HEK293T (cell line): Measurements from ENCODE around the gene ELMO3.
A peak's percentile ranks its signal among the peaks of the same experiment; 100 is the strongest.

Experiments used
- CTCF ChIA-PET: fragments of 350-600 bp; formaldehyde crosslinking; extraction: SDS; loops from one replicate; lab custom pipeline; 2021; ENCODE audit warnings: antibody characterized with exemption, inconsistent platforms; lab: Yijun Ruan, JAX
- POLR2A ChIA-PET: fragments of 350-600 bp; formaldehyde crosslinking; extraction: SDS; loops from one replicate; lab custom pipeline; 2020; ENCODE audit warnings: antibody characterized with exemption, inconsistent platforms; lab: Yijun Ruan, JAX
- DNase-seq: peaks from one replicate; pipeline ENCODE4 v3.0.0; 2012; ENCODE audit warnings: mixed read lengths; ENCODE audit errors: extremely low spot score
- ARNT ChIP-seq: fragments of 450-650 bp; IDR thresholded peaks from 2 replicates; pipeline ENCODE4 v1.6.1; 2017; ENCODE audit warnings: mild to moderate bottlenecking
- BHLHE40 ChIP-seq: fragments of 450-650 bp; IDR thresholded peaks from 2 replicates; pipeline ENCODE4 v1.6.1; 2016; ENCODE audit warnings: mild to moderate bottlenecking, moderate library complexity, borderline replicate concordance
- CTBP1 ChIP-seq: fragments of 450-650 bp; IDR thresholded peaks from 2 replicates; pipeline ENCODE4 v1.6.1; 2016; ENCODE audit warnings: borderline replicate concordance
- ELF4 ChIP-seq: fragments of 450-650 bp; IDR thresholded peaks from 2 replicates; pipeline ENCODE4 v1.6.1; 2017; ENCODE audit warnings: antibody characterized with exemption
- FOXA1 ChIP-seq: fragments of 450-650 bp; IDR thresholded peaks from 2 replicates; pipeline ENCODE4 v1.6.1; 2016; ENCODE audit warnings: mild to moderate bottlenecking
- FOXK2 ChIP-seq: fragments of 450-650 bp; IDR thresholded peaks from 2 replicates; pipeline ENCODE4 v1.6.1; 2016; ENCODE audit warnings: mild to moderate bottlenecking
- FOXM1 ChIP-seq: fragments of 450-650 bp; IDR thresholded peaks from 2 replicates; pipeline ENCODE4 v1.6.1; 2017; ENCODE audit warnings: mild to moderate bottlenecking, borderline replicate concordance
- HDGF ChIP-seq: fragments of 450-650 bp; IDR thresholded peaks from 2 replicates; pipeline ENCODE4 v1.6.1; 2017; ENCODE audit warnings: antibody characterized with exemption, borderline replicate concordance
- L3MBTL2 ChIP-seq: fragments of 450-650 bp; conservative IDR thresholded peaks from 2 replicates; pipeline ENCODE4 v1.6.1; 2016; ENCODE audit warnings: mild to moderate bottlenecking
- LEF1 ChIP-seq: fragments of 450-650 bp; IDR thresholded peaks from 2 replicates; pipeline ENCODE4 v1.6.1; 2017; ENCODE audit warnings: mild to moderate bottlenecking, borderline replicate concordance
- NFRKB ChIP-seq: fragments of 450-650 bp; IDR thresholded peaks from 2 replicates; pipeline ENCODE4 v1.6.1; 2016; ENCODE audit warnings: mild to moderate bottlenecking, moderate library complexity
- SP1 ChIP-seq: fragments of 450-650 bp; IDR thresholded peaks from 2 replicates; pipeline ENCODE4 v1.6.1; 2017
- SUZ12 ChIP-seq: fragments of 450-650 bp; IDR thresholded peaks from 2 replicates; pipeline ENCODE4 v1.6.1; 2016; ENCODE audit warnings: mild to moderate bottlenecking
- TARDBP ChIP-seq: fragments of 450-650 bp; IDR thresholded peaks from 2 replicates; pipeline ENCODE4 v1.6.1; 2016
- ZNF384 ChIP-seq: fragments of 450-650 bp; IDR thresholded peaks from 2 replicates; pipeline ENCODE4 v1.6.1; 2016
- TF ChIP-seq, protein P1 (sequence below): fragments of 450-650 bp; IDR thresholded peaks from 2 replicates; pipeline ENCODE4 v1.6.1; 2016

ELMO3 gene

DNA sequence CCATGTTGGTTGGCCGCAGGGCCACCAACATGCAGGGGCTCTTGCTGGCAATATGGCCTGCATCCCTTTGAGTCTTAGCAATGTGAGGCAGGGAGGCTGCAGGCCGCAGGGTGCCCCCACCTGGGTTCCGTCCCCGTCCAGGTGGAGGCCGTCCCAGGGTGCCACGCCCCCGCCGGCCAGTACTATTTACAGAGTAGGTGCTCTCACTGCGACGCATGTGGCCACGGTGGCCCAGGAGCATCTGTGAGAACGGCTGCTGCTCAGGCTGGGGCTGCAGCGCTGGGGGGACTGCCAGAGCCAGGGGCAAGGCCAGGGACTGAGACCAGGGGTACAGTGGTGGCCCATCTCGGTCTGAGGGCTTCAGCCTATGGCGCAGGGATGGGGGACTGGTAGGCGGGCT lies 18.8 kb upstream of the ELMO3 start:
- ChIA-PET POLR2A (no interaction called here), CTCF (no interaction called here)
- TF ChIP-seq ARNT (no peak), L3MBTL2 (no peak), CTBP1 (no peak), NFRKB (no peak), HDGF (no peak), BHLHE40 (no peak), FOXM1 (no peak), TARDBP (no peak), ELF4 (no peak), FOXA1 (no peak), ZNF384 (no peak), SUZ12 (no peak), FOXK2 (no peak), LEF1 (no peak), SP1 (no peak)
- TF ChIP-seq, protein P1, sequence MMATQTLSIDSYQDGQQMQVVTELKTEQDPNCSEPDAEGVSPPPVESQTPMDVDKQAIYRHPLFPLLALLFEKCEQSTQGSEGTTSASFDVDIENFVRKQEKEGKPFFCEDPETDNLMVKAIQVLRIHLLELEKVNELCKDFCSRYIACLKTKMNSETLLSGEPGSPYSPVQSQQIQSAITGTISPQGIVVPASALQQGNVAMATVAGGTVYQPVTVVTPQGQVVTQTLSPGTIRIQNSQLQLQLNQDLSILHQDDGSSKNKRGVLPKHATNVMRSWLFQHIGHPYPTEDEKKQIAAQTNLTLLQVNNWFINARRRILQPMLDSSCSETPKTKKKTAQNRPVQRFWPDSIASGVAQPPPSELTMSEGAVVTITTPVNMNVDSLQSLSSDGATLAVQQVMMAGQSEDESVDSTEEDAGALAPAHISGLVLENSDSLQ, result no peak
- DNase-seq, result no peak

DNA sequence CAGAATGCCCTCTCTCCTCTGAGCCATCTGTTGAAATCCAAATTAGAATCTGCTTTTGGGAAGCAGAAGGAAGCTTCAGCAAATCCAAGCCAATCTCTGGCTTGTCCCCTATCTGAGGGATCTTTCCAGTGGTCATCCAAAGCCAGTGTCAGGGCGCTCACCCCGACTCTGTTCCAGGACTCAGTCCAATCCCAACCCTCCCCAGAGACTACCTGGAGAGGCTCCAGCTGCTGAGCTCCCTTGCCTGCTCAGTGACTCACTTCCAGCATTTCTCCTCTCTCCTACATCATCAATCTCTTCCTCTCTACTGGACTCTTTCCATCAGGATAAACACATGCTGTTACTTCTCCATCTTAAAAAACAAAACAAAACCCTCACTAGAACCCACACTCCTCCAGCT lies 17.6 kb upstream of the ELMO3 start:
- no peak for TF ChIP-seq L3MBTL2
- TF ChIP-seq LEF1, result no peak
- TF ChIP-seq ZNF384, result no peak
- no peak for TF ChIP-seq SP1
- TF ChIP-seq CTBP1, result no peak
- TF ChIP-seq ARNT, result no peak
- no peak for TF ChIP-seq SUZ12
- no peak for TF ChIP-seq TARDBP
- TF ChIP-seq NFRKB, result no peak
- no peak for TF ChIP-seq FOXK2
- TF ChIP-seq FOXA1, result no peak
- no peak for TF ChIP-seq FOXM1
- TF ChIP-seq HDGF, result no peak
- TF ChIP-seq, protein P1, result no peak
- no peak for TF ChIP-seq ELF4
- TF ChIP-seq BHLHE40, result no peak
- ChIA-PET POLR2A (no interaction called here), CTCF (interaction anchor here (0.9 kb wide), 1 partner anchor 11 kb away, joined by 3 read pairs; the partner anchor contains the start of gene NOL3)
- DNase-seq, result no peak

DNA sequence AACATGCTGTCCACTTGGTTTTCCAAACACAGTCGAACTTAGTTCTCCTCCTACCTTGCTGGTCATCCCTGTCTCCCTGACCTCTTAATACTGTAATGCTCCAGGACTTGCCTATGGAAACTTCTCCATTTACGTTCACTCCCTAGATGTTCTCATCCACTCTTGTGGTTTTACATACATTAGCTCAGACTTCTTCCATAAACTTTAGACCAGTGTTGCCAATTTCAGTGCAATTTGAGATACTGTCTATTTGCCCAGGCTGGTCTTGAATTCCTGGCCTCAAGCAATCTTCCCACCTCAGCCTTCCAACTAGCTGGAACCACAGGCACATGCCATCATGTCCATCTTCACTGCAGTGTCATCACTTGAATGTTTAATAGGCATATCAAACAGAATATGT lies 16.6 kb upstream of the ELMO3 start:
- DNase-seq, result no peak
- ChIA-PET POLR2A (interaction anchor here (0.7 to 1.1 kb wide), 2 partner anchors 12 to 228 kb away, joined by 3 to 5 read pairs; partner anchors contain the start of gene NOL3), CTCF (interaction anchor here (0.7 to 0.9 kb wide), 3 partner anchors 12 to 27 kb away, joined by 3 read pairs; partner anchors contain the start of gene NOL3)
- TF ChIP-seq LEF1 (no peak), HDGF (no peak), CTBP1 (no peak), NFRKB (no peak), TARDBP (no peak), SP1 (no peak), FOXK2 (no peak), SUZ12 (no peak), FOXM1 (no peak), BHLHE40 (no peak), ARNT (no peak), L3MBTL2 (no peak), ELF4 (no peak), ZNF384 (no peak), FOXA1 (no peak)
- TF ChIP-seq, protein P1, result no peak

DNA sequence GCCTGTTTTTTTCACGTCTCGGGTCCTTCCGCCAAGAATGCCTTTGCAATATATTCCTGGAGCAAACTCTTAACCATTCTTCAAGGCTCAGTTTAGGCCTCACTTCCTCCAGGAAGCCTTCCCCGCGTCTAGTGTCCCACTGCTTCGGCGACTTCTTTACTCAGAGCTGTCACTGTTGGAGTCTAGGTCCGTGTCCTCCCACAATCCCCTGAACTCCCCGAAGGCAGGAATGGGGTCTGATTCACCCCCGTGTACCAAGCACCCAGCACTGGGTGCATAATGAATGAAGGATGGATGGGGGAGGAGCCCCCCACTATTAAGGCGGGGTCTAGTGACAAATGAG lies 15.7 kb upstream of the ELMO3 start:
- POLR2A ChIA-PET, result no interaction called here
- no peak for DNase-seq
- CTCF ChIA-PET, result interaction anchor here (0.9 kb wide), 1 partner anchor 13 kb away, joined by 3 read pairs; the partner anchor contains the start of gene NOL3
- TF ChIP-seq, protein P1, result no peak
- TF ChIP-seq HDGF (no peak), SUZ12 (no peak), ARNT (no peak), FOXA1 (no peak), ELF4 (no peak), FOXM1 (no peak), NFRKB (no peak), BHLHE40 (no peak), ZNF384 (no peak), LEF1 (no peak), SP1 (no peak)

DNA sequence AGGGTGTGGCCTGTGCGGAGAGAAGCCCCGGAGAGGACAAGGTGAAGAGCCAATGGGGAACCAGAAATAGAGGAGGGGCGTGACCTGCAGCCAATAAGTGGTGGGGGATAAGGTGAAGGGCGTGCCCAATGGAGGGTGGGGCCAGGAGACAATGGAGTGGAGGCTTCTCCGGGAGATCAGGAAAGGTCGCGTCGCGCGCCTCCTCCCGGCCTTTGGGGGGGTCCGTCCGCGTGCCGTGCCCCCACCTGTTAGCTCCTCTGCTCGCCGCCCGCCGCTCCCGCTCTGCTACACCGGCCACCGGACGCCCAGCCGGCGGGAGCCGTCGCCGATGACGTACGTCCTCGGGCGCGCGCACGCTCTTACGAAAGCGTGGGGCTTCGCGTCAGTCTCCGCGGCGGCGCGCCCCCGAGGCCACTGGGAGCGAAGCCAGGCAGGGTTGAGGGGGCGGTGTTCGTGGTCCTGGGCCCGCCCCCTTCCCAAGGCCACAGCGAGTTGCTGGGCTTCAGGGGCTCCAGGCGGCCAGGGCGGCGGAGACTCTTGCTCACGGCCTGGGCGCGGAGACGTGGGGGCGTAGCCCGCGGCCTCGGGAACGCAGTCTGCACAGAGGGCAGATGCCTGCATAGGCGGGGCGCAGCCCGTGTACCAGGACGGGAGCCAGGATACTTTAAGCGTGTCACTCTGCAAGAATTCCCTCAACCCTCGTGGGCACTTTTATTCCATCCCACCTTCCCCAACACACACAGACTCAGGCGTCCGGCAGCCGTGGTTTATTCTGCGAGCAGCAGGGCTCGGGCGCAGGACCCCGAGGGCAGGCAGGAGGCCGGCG lies 15.1 kb upstream of the ELMO3 start, which contains the start of gene MATCAP1:
Gene MATCAP1 (minus strand): TSS at position 337 of the 826 bp plus-strand sequence. CDS start 3,353 bp downstream, outside the sequence.
- CTCF ChIA-PET, result interaction anchor here (0.6 kb wide), 1 partner anchor 147 kb away, joined by 3 read pairs; no protein-coding TSS in a partner anchor
- POLR2A ChIA-PET, result interaction anchor here (1.5 kb wide), 1 partner anchor 166 kb away, joined by 5 read pairs; no protein-coding TSS in a partner anchor

More for the DNA sequence above, 15.1 kb upstream of the ELMO3 start, which contains the start of gene MATCAP1:
- TF ChIP-seq BHLHE40 (no peak), HDGF (no peak), SP1 (peak; percentile 77), ARNT (no peak)
- TF ChIP-seq, protein P1, result peak; percentile 99
- peak; percentile 97 for DNase-seq
